Hepatocyte (in vitro differentiated cells): ENCODE data around the gene KMT2A.

Experiments used
- CTCF ChIP-seq: fragments of 200-600 bp; sonication (generic); IDR thresholded peaks from 2 replicates; pipeline ENCODE4 v1.5.1; 2016; ENCODE audit warnings: antibody characterized with exemption, mild to moderate bottlenecking; ENCODE audit not compliant: poor library complexity
- EZH2 ChIP-seq: fragments of 200-600 bp; sonication (generic); IDR thresholded peaks from 2 replicates; pipeline ENCODE4 v1.6.1; 2016; ENCODE audit warnings: antibody characterized with exemption, mild to moderate bottlenecking, borderline replicate concordance
- EZH2phosphoT487 ChIP-seq: fragments of 200-600 bp; sonication (generic); IDR thresholded peaks from one replicate; pipeline ENCODE4 v1.6.1; 2018; ENCODE audit warnings: antibody characterized with exemption, mild to moderate bottlenecking, low read depth, moderate library complexity; ENCODE audit not compliant: unreplicated experiment, severe bottlenecking

GRCh38 chr11:118415739-118416068 lies 20.6 kb upstream of the KMT2A start:
- TF ChIP-seq CTCF (no peak), EZH2phosphoT487 (no peak), EZH2 (no peak)
